Measurements from ENCODE around the gene TK2. TPM values are rescaled to one million over a fixed set of nuclear protein-coding genes. Genes with fewer than 3 reads are reported as not detected.
A peak's percentile ranks its signal among the peaks of the same experiment; 100 is the strongest.
"Not testable (repeated sequence)": the region's sequence is repeated elsewhere in the genome, so short reads cannot be mapped to it uniquely, and the experiment has no call there.

Gene TK2
- total RNA-seq, 2 experiments from 2014 or later: 3.6 to 5.1 TPM

- ChIA-PET CTCF (interaction anchor here (0.9 kb wide), 1 partner anchor 8 kb away, joined by 3 read pairs; no protein-coding TSS in a partner anchor), POLR2A (interaction anchor here (1.9 kb wide), 1 partner anchor 16 kb away, joined by 5 read pairs; the partner anchor contains the start of gene CKLF)
- Mint-ChIP-seq H3K9me3 (no peaks in the 10 kb centered on the region), H3K4me1 (ENCODE audit: low read depth) (peaks cover 6% of the 10 kb centered on the region), H3K4me3 (no peak overlapping the region), H3K27me3 (no peaks in the 10 kb centered on the region), H3K36me3 (ENCODE audit: low read depth) (peaks cover 42% of the 10 kb centered on the region), H3K27ac (no peak overlapping the region)
- Histone ChIP-seq H3K27me3 (ENCODE audit: control insufficient read depth in 1 of 2, insufficient read depth in 2 of 2, low read length in 2 of 2) (no peaks in the 10 kb centered on the region), H3K36me3 (ENCODE audit: insufficient read depth, low read length) (peaks cover 37% of the 10 kb centered on the region), H3K4me3 (ENCODE audit: low read length) (no peak overlapping the region), H3K4me1 (ENCODE audit: insufficient read depth, low read length) (no peaks in the 10 kb centered on the region), H3K9me3 (ENCODE audit: control insufficient read depth in 1 of 2, insufficient read depth in 1 of 2, low read length in 2 of 2) (peaks cover 0 to 3% of the 10 kb centered on the region in 2 experiments), H3K27ac (ENCODE audit: low read depth in 1 of 2, low read length in 2 of 2) (no peak overlapping the region)
- ATAC-seq (ENCODE audit: poor library complexity): no peak
- TF ChIP-seq, protein P1, sequence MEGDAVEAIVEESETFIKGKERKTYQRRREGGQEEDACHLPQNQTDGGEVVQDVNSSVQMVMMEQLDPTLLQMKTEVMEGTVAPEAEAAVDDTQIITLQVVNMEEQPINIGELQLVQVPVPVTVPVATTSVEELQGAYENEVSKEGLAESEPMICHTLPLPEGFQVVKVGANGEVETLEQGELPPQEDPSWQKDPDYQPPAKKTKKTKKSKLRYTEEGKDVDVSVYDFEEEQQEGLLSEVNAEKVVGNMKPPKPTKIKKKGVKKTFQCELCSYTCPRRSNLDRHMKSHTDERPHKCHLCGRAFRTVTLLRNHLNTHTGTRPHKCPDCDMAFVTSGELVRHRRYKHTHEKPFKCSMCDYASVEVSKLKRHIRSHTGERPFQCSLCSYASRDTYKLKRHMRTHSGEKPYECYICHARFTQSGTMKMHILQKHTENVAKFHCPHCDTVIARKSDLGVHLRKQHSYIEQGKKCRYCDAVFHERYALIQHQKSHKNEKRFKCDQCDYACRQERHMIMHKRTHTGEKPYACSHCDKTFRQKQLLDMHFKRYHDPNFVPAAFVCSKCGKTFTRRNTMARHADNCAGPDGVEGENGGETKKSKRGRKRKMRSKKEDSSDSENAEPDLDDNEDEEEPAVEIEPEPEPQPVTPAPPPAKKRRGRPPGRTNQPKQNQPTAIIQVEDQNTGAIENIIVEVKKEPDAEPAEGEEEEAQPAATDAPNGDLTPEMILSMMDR (IDR thresholded peaks at IDR 0.05): no peak
- intact Hi-C loops (cut with DNase I, micrococcal nuclease): no loop called here
- DNase-seq: no peak
Measured at GRCh38 chr16:66568355-66568754, 18.4 kb upstream of the TK2 start.

- H3K4me3 Mint-ChIP-seq; H3K4me1 ChIP-seq (ENCODE audit: insufficient read depth, low read length); H3K27me3 ChIP-seq (ENCODE audit: control insufficient read depth in 1 of 2, insufficient read depth in 2 of 2, low read length in 2 of 2); DNase-seq; ATAC-seq (ENCODE audit: poor library complexity); H3K27ac Mint-ChIP-seq; H3K9me3 ChIP-seq (ENCODE audit: control insufficient read depth in 1 of 2, insufficient read depth in 1 of 2, low read length in 2 of 2); intact Hi-C loops (cut with DNase I, micrococcal nuclease); H3K4me3 ChIP-seq (ENCODE audit: low read length); POLR2A ChIA-PET; H3K27ac ChIP-seq (ENCODE audit: low read depth in 1 of 2, low read length in 2 of 2); H3K9me3 Mint-ChIP-seq; H3K27me3 Mint-ChIP-seq; CTCF ChIA-PET: not testable (repeated sequence)
- Mint-ChIP-seq H3K4me1 (ENCODE audit: low read depth) (peaks cover 17% of the 10 kb centered on the region), H3K36me3 (ENCODE audit: low read depth) (peaks cover 49% of the 10 kb centered on the region)
- H3K36me3 ChIP-seq (ENCODE audit: insufficient read depth, low read length): peaks cover 43% of the 10 kb centered on the region
Measured at GRCh38 chr16:66567270-66567669, 17.3 kb upstream of the TK2 start.

GRCh38 chr16:66566051-66566901 is 16.4 kb upstream of the TK2 start, which contains the start of gene CMTM1:
CMTM1 (plus strand) TSS chr16:66566439; CDS start chr16:66566514, 75 bp downstream.
- H3K27ac ChIP-seq (ENCODE audit: low read depth in 1 of 2, low read length in 2 of 2): no peak within 1 kb of the TSS

More at GRCh38 chr16:66566051-66566901, 16.4 kb upstream of the TK2 start, which contains the start of gene CMTM1:
- Mint-ChIP-seq H3K36me3 (ENCODE audit: low read depth) (peaks cover 56% of the 10 kb centered on the region), H3K4me3 (no peak within 1 kb of the TSS), H3K27ac (peak within 1 kb of the TSS; percentile 3), H3K4me1 (ENCODE audit: low read depth) (peaks cover 27% of the 10 kb centered on the region), H3K9me3 (no peaks in the 10 kb centered on the region), H3K27me3 (no peaks in the 10 kb centered on the region)
- no peak for ATAC-seq (ENCODE audit: poor library complexity)
- TF ChIP-seq, protein P1 (IDR thresholded peaks at IDR 0.05): no peak
- Histone ChIP-seq H3K36me3 (ENCODE audit: insufficient read depth, low read length) (peaks cover 45% of the 10 kb centered on the region), H3K9me3 (ENCODE audit: control insufficient read depth in 1 of 2, insufficient read depth in 1 of 2, low read length in 2 of 2) (peaks cover 0 to 3% of the 10 kb centered on the region in 2 experiments), H3K4me1 (ENCODE audit: insufficient read depth, low read length) (peaks cover 14% of the 10 kb centered on the region), H3K4me3 (ENCODE audit: low read length) (no peak within 1 kb of the TSS), H3K27me3 (ENCODE audit: control insufficient read depth in 1 of 2, insufficient read depth in 2 of 2, low read length in 2 of 2) (no peaks in the 10 kb centered on the region)
- ChIA-PET CTCF (no interaction called here), POLR2A (no interaction called here)
- intact Hi-C loops (cut with DNase I, micrococcal nuclease): no loop called here
- no peak for DNase-seq

All from CD4-positive, alpha-beta T cell (primary cell).